GM23338 (cell line): ENCODE results near the gene COPS4. TPM values are rescaled to one million over a fixed set of nuclear protein-coding genes. Genes with fewer than 3 reads are reported as not detected.

ENCODE experiments used
- ETS1 ChIP-seq: IDR thresholded peaks from 2 replicates; pipeline ENCODE4 v1.6.1; 2016; ENCODE audit warnings: antibody characterized with exemption
- EZH2phosphoT487 ChIP-seq: fragments of 200-600 bp; sonication (generic); IDR thresholded peaks from one replicate; pipeline ENCODE4 v1.8.1; 2018; ENCODE audit warnings: antibody characterized with exemption; ENCODE audit not compliant: unreplicated experiment
- NANOG ChIP-seq: IDR thresholded peaks from 2 replicates; pipeline ENCODE4 v1.6.1; 2016; ENCODE audit warnings: antibody characterized with exemption, borderline replicate concordance
- REST ChIP-seq: IDR thresholded peaks from one replicate; pipeline ENCODE4 v1.6.1; 2018; ENCODE audit warnings: antibody characterized with exemption; ENCODE audit not compliant: unreplicated experiment
- STAT1 ChIP-seq: IDR thresholded peaks from one replicate; pipeline ENCODE4 v1.6.1; 2016; ENCODE audit warnings: antibody characterized with exemption; ENCODE audit not compliant: unreplicated experiment
- ZNF331 ChIP-seq: fragments of 250-450 bp; sonication (Bioruptor Pico); IDR thresholded peaks from 2 replicates; pipeline ENCODE4 v1.5.0; 2020; ENCODE audit warnings: low read depth, mild to moderate bottlenecking, moderate library complexity
- ZNF462 ChIP-seq: fragments of 250-450 bp; sonication (Bioruptor Pico); IDR thresholded peaks from 2 replicates; pipeline ENCODE4 v1.5.0; 2020; ENCODE audit warnings: mild to moderate bottlenecking, moderate library complexity
- polyA plus RNA-seq: library from polyadenylated mRNA; unstranded; fragments of >200 nt; fragmentation: Nextera tagmentation; extraction: Ambion mirVana; gene quantifications from 2 replicates; pipeline ENCODE4 v1.2.1, GENCODE V29; 2016
- total RNA-seq: library from RNA; depleted of rRNA; stranded (reverse); fragments of >200 nt; shearing (Covaris generic); gene quantifications from 2 replicates; pipeline ENCODE4 v1.2.3, GENCODE V29; 2014

COPS4 gene
- total and polyA plus RNA-seq, 2 experiments from 2014 or later, result 23.7 to 46.6 TPM

- TF ChIP-seq ZNF462 (CRISPR knock-in tag) (no peak), ZNF331 (CRISPR knock-in tag) (no peak), STAT1 (no peak), EZH2phosphoT487 (no peak), REST (no peak), NANOG (no peak), ETS1 (no peak)
These were observed 30.3 kb downstream of the COPS4 start (continued) for GRCh38 chr4:83065266-83065665.
